HT1080 (cell line): ENCODE data around the gene NXPE3. TPM values are rescaled to one million over a fixed set of nuclear protein-coding genes. Genes with fewer than 3 reads are reported as not detected.
A peak's percentile ranks its signal among the peaks of the same experiment; 100 is the strongest.

Experiments used
- DNase-seq: peaks from one replicate; pipeline ENCODE4 v3.0.0-alpha.2; 2015; ENCODE audit warnings: low read depth
- total RNA-seq: library from RNA; depleted of rRNA; stranded (reverse); fragments of >200 nt; shearing (Covaris generic); gene quantifications from 2 replicates; pipeline ENCODE4 v1.2.3, GENCODE V29; 2014

NXPE3 gene
- total RNA-seq, 1 experiment from 2014 or later: 15.7 TPM

GRCh38 chr3:101802179-101802578, 23.2 kb downstream of the NXPE3 start:
- no peak for DNase-seq

- peak; percentile 33 for DNase-seq
Observed at GRCh38 chr3:101803173-101803782, 24.3 kb downstream of the NXPE3 start.

- no peak for DNase-seq
Observed at GRCh38 chr3:101803939-101804338, 24.9 kb downstream of the NXPE3 start.

- DNase-seq: no peak
Observed at GRCh38 chr3:101806491-101806890, 27.5 kb downstream of the NXPE3 start.

- no peak for DNase-seq
Observed at GRCh38 chr3:101807888-101808287, 28.9 kb downstream of the NXPE3 start.

GRCh38 chr3:101809178-101810021, 30.4 kb downstream of the NXPE3 start:
- peak; percentile 51 for DNase-seq

- no peak for DNase-seq
Observed at GRCh38 chr3:101810022-101810418, 31.0 kb downstream of the NXPE3 start.

GRCh38 chr3:101811875-101812274, 32.9 kb downstream of the NXPE3 start:
- DNase-seq: no peak

GRCh38 chr3:101812895-101813294, 33.9 kb downstream of the NXPE3 start:
- DNase-seq: no peak

GRCh38 chr3:101813817-101814440, 34.9 kb downstream of the NXPE3 start:
- no peak for DNase-seq

GRCh38 chr3:101814835-101815234, 35.8 kb downstream of the NXPE3 start:
- no peak for DNase-seq

GRCh38 chr3:101816215-101817149, 37.5 kb downstream of the NXPE3 start:
- DNase-seq: no peak

GRCh38 chr3:101817992-101818391, 39.0 kb downstream of the NXPE3 start:
- DNase-seq: no peak

GRCh38 chr3:101819649-101820206, 40.7 kb downstream of the NXPE3 start:
- no peak for DNase-seq

GRCh38 chr3:101821503-101821902, 42.5 kb downstream of the NXPE3 start:
- DNase-seq: no peak

GRCh38 chr3:101823525-101823924, 44.5 kb downstream of the NXPE3 start:
- no peak for DNase-seq

- no peak for DNase-seq
Observed at GRCh38 chr3:101824702-101825101, 45.7 kb downstream of the NXPE3 start.

- no peak for DNase-seq
Observed at GRCh38 chr3:101825904-101826445, 47.0 kb downstream of the NXPE3 start.

GRCh38 chr3:101827211-101828174, 48.5 kb downstream of the NXPE3 start:
- DNase-seq: peak; percentile 75
